DOHH2 (cell line): Measurements from ENCODE around the gene IRGM.

Source experiments
- H3F3A ChIP-seq: fragments of 200-600 bp; sonication (generic), shearing (Covaris generic); 2 replicates; pipeline ENCODE4 v1.6.0; 2016; ENCODE audit warnings: antibody characterized with exemption, mild to moderate bottlenecking; ENCODE audit not compliant: control insufficient read depth, insufficient read depth
- H3K27ac ChIP-seq: fragments of 200-600 bp; sonication (generic); 2 replicates; pipeline ENCODE4 v1.5.1; 2014; ENCODE audit warnings: low read depth, mild to moderate bottlenecking, low read length, moderate library complexity
- H3K27me3 ChIP-seq: fragments of 200-600 bp; sonication (generic); 2 replicates; pipeline ENCODE4 v1.6.1; 2014; ENCODE audit warnings: mild to moderate bottlenecking, low read length, mixed read lengths; ENCODE audit not compliant: control insufficient read depth
- H3K36me3 ChIP-seq: fragments of 200-600 bp; sonication (generic); 2 replicates; pipeline ENCODE4 v1.6.1; 2014; ENCODE audit warnings: mild to moderate bottlenecking, low read length, moderate library complexity, mixed read lengths; ENCODE audit not compliant: control insufficient read depth
- H3K4me1 ChIP-seq: fragments of 200-600 bp; sonication (generic); 2 replicates; pipeline ENCODE4 v1.6.1; 2014; ENCODE audit warnings: mild to moderate bottlenecking, low read length, mixed read lengths; ENCODE audit not compliant: control insufficient read depth
- H3K4me2 ChIP-seq: fragments of 200-600 bp; sonication (generic); 2 replicates; pipeline ENCODE4 v1.6.0; 2014; ENCODE audit warnings: mild to moderate bottlenecking, low read length, moderate library complexity
- H3K4me3 ChIP-seq: fragments of 200-600 bp; sonication (generic); 2 replicates; pipeline ENCODE4 v1.5.1; 2014; ENCODE audit warnings: mild to moderate bottlenecking, low read length, mixed read lengths
- H3K79me2 ChIP-seq: fragments of 200-600 bp; sonication (generic); 2 replicates; pipeline ENCODE4 v1.6.1; 2014; ENCODE audit warnings: mild to moderate bottlenecking, low read length, mixed read lengths; ENCODE audit not compliant: control insufficient read depth
- H3K9me2 ChIP-seq: fragments of 200-600 bp; sonication (generic); replicated peaks from 2 replicates; pipeline ENCODE4 v1.6.1; 2014; ENCODE audit warnings: mild to moderate bottlenecking, low read length, mixed read lengths; ENCODE audit not compliant: control insufficient read depth
- H3K9me3 ChIP-seq: fragments of 200-600 bp; sonication (generic); 2 replicates; pipeline ENCODE4 v1.6.1; 2014; ENCODE audit warnings: antibody characterized with exemption, low read length, mixed read lengths; ENCODE audit not compliant: control insufficient read depth, insufficient read depth
- H4K20me1 ChIP-seq: fragments of 200-600 bp; sonication (generic); 2 replicates; pipeline ENCODE4 v1.6.0; 2014; ENCODE audit warnings: low read depth, mild to moderate bottlenecking, antibody characterized with exemption, low read length, moderate library complexity; ENCODE audit not compliant: control insufficient read depth, insufficient read depth
- EZH2phosphoT487 ChIP-seq: fragments of 200-600 bp; sonication (generic); IDR thresholded peaks from 2 replicates; pipeline ENCODE4 v1.6.1; 2017; ENCODE audit warnings: borderline replicate concordance, mild to moderate bottlenecking, antibody characterized with exemption, low read length, moderate library complexity, mixed read lengths
- TF ChIP-seq, protein P1 (sequence below): fragments of 200-600 bp; sonication (generic); IDR thresholded peaks from one replicate; pipeline ENCODE4 v1.5.1; 2014; ENCODE audit warnings: antibody characterized with exemption, mild to moderate bottlenecking, low read depth, low read length; ENCODE audit not compliant: poor library complexity, severe bottlenecking

The IRGM gene

DNA sequence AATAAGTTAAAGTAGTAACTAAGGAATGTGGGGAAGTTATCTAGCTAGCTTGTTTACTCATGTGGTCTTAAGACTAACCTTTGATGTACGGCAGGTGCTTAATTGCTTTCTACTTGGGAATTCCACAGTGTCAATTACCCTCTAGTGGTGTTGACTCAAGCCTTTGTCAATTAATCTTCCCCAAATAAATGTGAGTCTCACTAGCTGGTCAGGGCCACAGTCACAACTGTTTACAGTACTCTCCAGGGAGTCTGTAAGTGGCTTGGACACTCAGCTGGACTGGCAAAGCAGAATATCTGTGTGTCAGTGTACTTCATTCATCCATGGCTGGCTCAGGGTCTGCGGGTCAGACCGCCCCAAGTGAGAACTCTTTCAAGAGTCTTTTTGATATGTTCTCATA is 37.0 kb upstream of the IRGM start:
- H3F3A ChIP-seq = no peaks in the 10 kb centered on the region
- H3K9me2 ChIP-seq = no peaks in the 10 kb centered on the region
- no peaks in the 10 kb centered on the region for H3K9me3 ChIP-seq
- H3K27me3 ChIP-seq = peaks cover 7% of the 10 kb centered on the region
- TF ChIP-seq EZH2phosphoT487 = no peak
- TF ChIP-seq, protein P1, sequence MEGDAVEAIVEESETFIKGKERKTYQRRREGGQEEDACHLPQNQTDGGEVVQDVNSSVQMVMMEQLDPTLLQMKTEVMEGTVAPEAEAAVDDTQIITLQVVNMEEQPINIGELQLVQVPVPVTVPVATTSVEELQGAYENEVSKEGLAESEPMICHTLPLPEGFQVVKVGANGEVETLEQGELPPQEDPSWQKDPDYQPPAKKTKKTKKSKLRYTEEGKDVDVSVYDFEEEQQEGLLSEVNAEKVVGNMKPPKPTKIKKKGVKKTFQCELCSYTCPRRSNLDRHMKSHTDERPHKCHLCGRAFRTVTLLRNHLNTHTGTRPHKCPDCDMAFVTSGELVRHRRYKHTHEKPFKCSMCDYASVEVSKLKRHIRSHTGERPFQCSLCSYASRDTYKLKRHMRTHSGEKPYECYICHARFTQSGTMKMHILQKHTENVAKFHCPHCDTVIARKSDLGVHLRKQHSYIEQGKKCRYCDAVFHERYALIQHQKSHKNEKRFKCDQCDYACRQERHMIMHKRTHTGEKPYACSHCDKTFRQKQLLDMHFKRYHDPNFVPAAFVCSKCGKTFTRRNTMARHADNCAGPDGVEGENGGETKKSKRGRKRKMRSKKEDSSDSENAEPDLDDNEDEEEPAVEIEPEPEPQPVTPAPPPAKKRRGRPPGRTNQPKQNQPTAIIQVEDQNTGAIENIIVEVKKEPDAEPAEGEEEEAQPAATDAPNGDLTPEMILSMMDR = no peak
- H3K4me3 ChIP-seq = no peak overlapping the region
- H3K27ac ChIP-seq = no peak overlapping the region
- no peaks in the 10 kb centered on the region for H3K79me2 ChIP-seq
- no peaks in the 10 kb centered on the region for H4K20me1 ChIP-seq
- no peak overlapping the region for H3K4me2 ChIP-seq
- no peaks in the 10 kb centered on the region for H3K4me1 ChIP-seq
- H3K36me3 ChIP-seq = no peaks in the 10 kb centered on the region

- Histone ChIP-seq H4K20me1 (no peaks in the 10 kb centered on the region), H3K79me2 (no peaks in the 10 kb centered on the region), H3K9me3 (0 out of 2 replicates have a peak, but pooled peaks cover 2% of the 10 kb centered on the region), H3K27me3 (peaks cover 4% of the 10 kb centered on the region; the same call in 1 of the 2 replicates), H3K4me3 (no peak overlapping the region), H3K9me2 (no peaks in the 10 kb centered on the region), H3K4me2 (no peak overlapping the region), H3K27ac (no peak overlapping the region), H3K36me3 (no peaks in the 10 kb centered on the region), H3F3A (no peaks in the 10 kb centered on the region), H3K4me1 (no peaks in the 10 kb centered on the region)
- TF ChIP-seq, protein P1 = no peak
- no peak for TF ChIP-seq EZH2phosphoT487
Observed at GRCh38 chr5:150815010-150815409, 31.3 kb upstream of the IRGM start.

- Histone ChIP-seq H3F3A (no peaks in the 10 kb centered on the region), H3K27me3 (peaks cover 4% of the 10 kb centered on the region; the same call in 1 of the 2 replicates), H3K4me2 (no peak overlapping the region), H4K20me1 (no peaks in the 10 kb centered on the region), H3K36me3 (no peaks in the 10 kb centered on the region), H3K4me1 (no peaks in the 10 kb centered on the region), H3K79me2 (no peaks in the 10 kb centered on the region), H3K9me2 (no peaks in the 10 kb centered on the region; the same call in 1 of the 2 replicates), H3K27ac (no peak overlapping the region), H3K9me3 (0 out of 2 replicates have a peak, but pooled peaks cover 2% of the 10 kb centered on the region), H3K4me3 (no peak overlapping the region)
- TF ChIP-seq, protein P1 = no peak
- TF ChIP-seq EZH2phosphoT487 = no peak
Observed at GRCh38 chr5:150816946-150817345, 29.4 kb upstream of the IRGM start.
